ENCODE results near the gene MMP17.

MMP17 gene

GRCh38 chr12:131833896-131834641, 5.9 kb downstream of the MMP17 start:
- no peak overlapping the region for H3K27ac ChIP-seq

GRCh38 chr12:131834798-131835615, 6.8 kb downstream of the MMP17 start:
- Histone ChIP-seq H3K4me3 (no peak overlapping the region), H3K9ac (peak overlapping the region in 5 of 11 experiments; percentile 2 to 33 (median 15); a peak in 4 of 22 replicates), H3K36me3 (peaks cover 0 to 10% (median 0%) of the 10 kb centered on the region in 11 experiments; a peak in 2 of 22 replicates), H3K9me3 (replicated peaks in 1 of 11) (no peaks in the 10 kb centered on the region), H3K27me3 (peaks cover 30 to 35% (median 32%) of the 10 kb centered on the region in 11 experiments), H3K4me2 (peak overlapping the region in 10 of 11 experiments; percentile 12 to 77 (median 60); a peak in 20 of 22 replicates), H4K20me1 (peaks cover 0 to 89% (median 64%) of the 10 kb centered on the region in 11 experiments; a peak in 19 of 22 replicates), H3K4me1 (peaks cover 16 to 55% (median 48%) of the 10 kb centered on the region in 10 experiments; a peak in 19 of 20 replicates), H3K27ac (no peak overlapping the region)
- TF ChIP-seq Cebpa-rat (IDR thresholded peaks at IDR 0.05) = no peak

More at GRCh38 chr12:131833896-131834641, 5.9 kb downstream of the MMP17 start:
- no peak for TF ChIP-seq Cebpa-rat (IDR thresholded peaks at IDR 0.05)
- Histone ChIP-seq H3K9ac (no peak overlapping the region), H4K20me1 (peaks cover 0 to 94% (median 73%) of the 10 kb centered on the region in 11 experiments; a peak in 19 of 22 replicates), H3K4me1 (peaks cover 22 to 65% (median 57%) of the 10 kb centered on the region in 10 experiments; a peak in 19 of 20 replicates), H3K4me3 (no peak overlapping the region), H3K9me3 (replicated peaks in 1 of 11) (no peaks in the 10 kb centered on the region), H3K36me3 (0 out of 22 replicates have a peak, but pooled peaks cover 0 to under 1% (median 0%) of the 10 kb centered on the region in 11 experiments), H3K27me3 (peaks cover 39 to 45% (median 42%) of the 10 kb centered on the region in 11 experiments), H3K4me2 (peak overlapping the region in 6 of 11 experiments; percentile 9 to 67 (median 35); a peak in 4 of 22 replicates)

- Histone ChIP-seq H4K20me1 (peaks cover 0 to 89% (median 57%) of the 10 kb centered on the region in 11 experiments; a peak in 19 of 22 replicates), H3K27ac (no peak overlapping the region), H3K36me3 (peaks cover 0 to 17% (median 6%) of the 10 kb centered on the region in 11 experiments; a peak in 9 of 22 replicates), H3K9me3 (replicated peaks in 1 of 11) (no peaks in the 10 kb centered on the region), H3K9ac (peak overlapping the region in 5 of 11 experiments; percentile 2 to 32 (median 15); a peak in 3 of 22 replicates), H3K4me2 (peak overlapping the region in 10 of 11 experiments; percentile 14 to 77 (median 60); a peak in 19 of 22 replicates), H3K4me1 (peaks cover 12 to 48% (median 41%) of the 10 kb centered on the region in 10 experiments; a peak in 19 of 20 replicates), H3K4me3 (no peak overlapping the region), H3K27me3 (peaks cover 23 to 29% (median 25%) of the 10 kb centered on the region in 11 experiments)
- no peak for TF ChIP-seq Cebpa-rat (IDR thresholded peaks at IDR 0.05)
These were observed 7.5 kb downstream of the MMP17 start for GRCh38 chr12:131835616-131836171.

DNA sequence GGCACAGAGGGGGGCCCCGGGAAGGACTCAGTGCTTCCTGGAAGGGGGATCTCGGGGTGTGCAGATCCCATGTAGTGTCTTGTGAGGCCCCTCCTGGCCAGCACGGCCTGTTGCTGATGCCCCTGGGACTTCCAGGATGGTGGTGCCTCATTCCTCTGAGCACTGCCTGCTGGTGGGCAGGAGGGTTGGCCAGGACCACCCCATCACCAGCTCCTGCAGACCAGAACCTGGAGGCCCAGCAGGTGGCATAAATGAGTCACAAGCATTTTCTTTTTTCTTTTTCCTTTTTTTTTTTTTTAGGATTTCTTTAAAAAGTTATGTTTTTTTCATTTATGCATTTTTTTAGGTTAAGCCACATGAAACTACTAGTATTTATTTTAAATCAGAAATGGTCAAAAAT, 8.0 kb downstream of the MMP17 start:
- Histone ChIP-seq H3K36me3 (peaks cover 0 to 22% (median 11%) of the 10 kb centered on the region in 11 experiments; a peak in 12 of 22 replicates), H3K4me3 (no peak overlapping the region), H4K20me1 (peaks cover 0 to 89% (median 52%) of the 10 kb centered on the region in 11 experiments; a peak in 18 of 22 replicates), H3K27me3 (peaks cover 18 to 24% (median 20%) of the 10 kb centered on the region in 11 experiments), H3K9me3 (replicated peaks in 1 of 11) (no peaks in the 10 kb centered on the region), H3K4me2 (peak overlapping the region in 9 of 11 experiments; percentile 14 to 77 (median 62); a peak in 13 of 22 replicates), H3K4me1 (peaks cover 8 to 44% (median 36%) of the 10 kb centered on the region in 10 experiments; a peak in 19 of 20 replicates), H3K9ac (peak overlapping the region in 1 of 11 experiments; percentile 8; a peak in 1 of 22 replicates), H3K27ac (no peak overlapping the region)
- TF ChIP-seq Cebpa-rat (IDR thresholded peaks at IDR 0.05) = no peak

GRCh38 chr12:131836714-131837397, 8.7 kb downstream of the MMP17 start:
- Histone ChIP-seq H4K20me1 (peaks cover 0 to 91% (median 48%) of the 10 kb centered on the region in 11 experiments; a peak in 18 of 22 replicates), H3K36me3 (peaks cover 0 to 28% (median 16%) of the 10 kb centered on the region in 11 experiments; a peak in 14 of 22 replicates), H3K9me3 (replicated peaks in 1 of 11) (no peaks in the 10 kb centered on the region), H3K27ac (no peak overlapping the region), H3K4me2 (no peak overlapping the region), H3K9ac (peak overlapping the region in 2 of 11 experiments; percentile 14 to 31; a peak in 2 of 22 replicates), H3K4me1 (peaks cover 8 to 40% (median 32%) of the 10 kb centered on the region in 10 experiments; a peak in 19 of 20 replicates), H3K27me3 (peaks cover 12 to 18% (median 16%) of the 10 kb centered on the region in 11 experiments), H3K4me3 (no peak overlapping the region)
- no peak for TF ChIP-seq Cebpa-rat (IDR thresholded peaks at IDR 0.05)

DNA sequence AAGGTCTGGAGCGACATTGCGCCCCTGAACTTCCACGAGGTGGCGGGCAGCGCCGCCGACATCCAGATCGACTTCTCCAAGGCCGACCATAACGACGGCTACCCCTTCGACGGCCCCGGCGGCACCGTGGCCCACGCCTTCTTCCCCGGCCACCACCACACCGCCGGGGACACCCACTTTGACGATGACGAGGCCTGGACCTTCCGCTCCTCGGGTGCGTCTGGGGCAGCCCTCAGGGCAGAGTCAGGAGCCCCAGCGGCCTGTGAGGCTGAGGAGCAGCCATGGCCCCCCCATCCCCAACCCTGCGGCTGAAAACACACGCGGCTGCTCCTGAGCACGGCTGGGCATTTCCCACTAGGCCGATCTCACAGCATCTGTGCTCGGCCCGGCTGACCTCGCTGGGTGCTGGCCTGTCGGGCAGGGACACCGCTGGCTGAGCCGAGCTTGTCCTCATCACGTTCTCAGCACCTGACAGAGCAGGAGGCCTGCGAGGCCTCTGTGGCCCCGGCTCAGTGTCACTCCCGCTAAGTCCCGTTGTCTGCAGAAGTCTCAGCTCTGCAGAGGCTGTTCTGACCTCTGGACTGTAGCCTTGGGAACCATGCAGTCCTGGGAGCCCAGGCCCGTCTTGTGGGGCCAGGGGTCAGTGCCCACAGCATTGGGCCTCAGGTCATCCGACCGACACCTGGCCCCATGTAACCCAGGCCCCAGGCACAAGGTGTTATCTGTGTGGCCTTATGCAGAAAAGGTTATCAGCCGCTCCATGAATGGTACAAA, 12.6 kb downstream of the MMP17 start:
- Histone ChIP-seq H3K4me2 (no peak overlapping the region), H3K4me1 (peaks cover 0 to 12% (median 5%) of the 10 kb centered on the region in 10 experiments; a peak in 16 of 20 replicates), H3K36me3 (peaks cover 0 to 50% (median 23%) of the 10 kb centered on the region in 11 experiments; a peak in 15 of 22 replicates), H3K27me3 (no peaks in the 10 kb centered on the region), H3K9me3 (replicated peaks in 1 of 11) (no peaks in the 10 kb centered on the region), H3K4me3 (no peak overlapping the region), H3K9ac (no peak overlapping the region), H4K20me1 (peaks cover 0 to 77% (median 14%) of the 10 kb centered on the region in 11 experiments; a peak in 15 of 22 replicates), H3K27ac (no peak overlapping the region)
- no peak for TF ChIP-seq Cebpa-rat (IDR thresholded peaks at IDR 0.05)

DNA sequence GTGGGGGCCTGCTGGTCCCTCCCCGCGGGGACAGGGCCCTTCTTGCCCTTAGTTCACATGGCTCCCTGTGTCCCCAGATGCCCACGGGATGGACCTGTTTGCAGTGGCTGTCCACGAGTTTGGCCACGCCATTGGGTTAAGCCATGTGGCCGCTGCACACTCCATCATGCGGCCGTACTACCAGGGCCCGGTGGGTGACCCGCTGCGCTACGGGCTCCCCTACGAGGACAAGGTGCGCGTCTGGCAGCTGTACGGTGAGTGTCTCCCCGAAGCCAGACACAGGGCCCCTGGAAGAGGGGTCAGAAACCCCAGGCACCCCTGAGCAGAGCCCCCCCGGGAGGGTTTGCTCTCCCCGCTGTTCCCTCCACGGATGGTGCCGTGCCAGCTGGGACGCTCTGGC, 13.4 kb downstream of the MMP17 start:
- no peak overlapping the region for H3K9ac ChIP-seq
- no peak for TF ChIP-seq Cebpa-rat (IDR thresholded peaks at IDR 0.05)
- peaks cover 0 to 57% (median 26%) of the 10 kb centered on the region in 11 experiments; a peak in 16 of 22 replicates for H3K36me3 ChIP-seq
- no peak overlapping the region for H3K27ac ChIP-seq
- no peaks in the 10 kb centered on the region for H3K27me3 ChIP-seq
- H3K4me2 ChIP-seq = no peak overlapping the region
- H3K9me3 ChIP-seq (replicated peaks in 1 of 11) = no peaks in the 10 kb centered on the region
- H3K4me1 ChIP-seq = peaks cover 0 to 5% (median 0%) of the 10 kb centered on the region in 10 experiments; a peak in 2 of 20 replicates
- H4K20me1 ChIP-seq = peaks cover 0 to 77% (median 9%) of the 10 kb centered on the region in 11 experiments; a peak in 13 of 22 replicates
- H3K4me3 ChIP-seq = no peak overlapping the region
